Common myeloid progenitor, CD34-positive (primary cell): ENCODE data around the gene BRD7.

Source experiments
- CTCF ChIA-PET: fragments of 350-600 bp; sonication (Branson Sonifier 250); formaldehyde crosslinking; loops from one replicate; lab custom pipeline; 2021; ENCODE audit warnings: antibody characterized with exemption; lab: Charles Lee
- POLR2A ChIA-PET: fragments of 350-600 bp; sonication (Branson Sonifier 250); formaldehyde crosslinking; loops from one replicate; lab custom pipeline; 2021; ENCODE audit warnings: antibody characterized with exemption; lab: Charles Lee
- DNase-seq, 3 donors: peaks; one replicate each; pipeline versions ENCODE4 v3.0.0 to v3.0.0-alpha.2; 2013
- H3K27ac ChIP-seq, 2 experiments: 1 replicate in 1 of 2; 2 replicates in 1 of 2; pipeline ENCODE4 v1.7.0; 2013; ENCODE audit warnings: inconsistent platforms in 2 of 2, low read length in 2 of 2, mild to moderate bottlenecking in 2 of 2, low read depth in 1 of 2, moderate library complexity in 1 of 2; ENCODE audit not compliant: severe bottlenecking in 2 of 2, insufficient read depth in 1 of 2, poor library complexity in 1 of 2
- H3K27me3 ChIP-seq, 5 experiments: replicated peaks in 2 of 5; 1 replicate in 3 of 5; 2 replicates in 2 of 5; pipeline versions ENCODE4 v1.6.1 to v1.7.0; 2013; ENCODE audit warnings: low read length in 4 of 5, mild to moderate bottlenecking in 2 of 5, moderate library complexity in 2 of 5, inconsistent platforms in 1 of 5; ENCODE audit not compliant: insufficient read depth in 5 of 5, control insufficient read depth in 4 of 5
- H3K36me3 ChIP-seq, 4 experiments: 1 replicate in 2 of 4; 2 replicates in 2 of 4; pipeline versions ENCODE4 v1.6.1 to v1.7.0; 2013; ENCODE audit warnings: low read length in 3 of 4, control low read depth in 1 of 4, mild to moderate bottlenecking in 1 of 4; ENCODE audit not compliant: control insufficient read depth in 4 of 4, insufficient read depth in 4 of 4
- H3K4me1 ChIP-seq, 4 experiments: 1 replicate in 3 of 4; 2 replicates in 1 of 4; pipeline versions ENCODE4 v1.6.1 to v1.7.1; 2013; ENCODE audit warnings: low read length in 3 of 4, mild to moderate bottlenecking in 3 of 4, control low read depth in 1 of 4, inconsistent platforms in 1 of 4, moderate library complexity in 1 of 4; ENCODE audit not compliant: control insufficient read depth in 4 of 4, insufficient read depth in 4 of 4; ENCODE audit errors: control extremely low read depth in 1 of 4
- H3K4me3 ChIP-seq, 7 experiments: 1 replicate in 4 of 7; 2 replicates in 3 of 7; pipeline versions ENCODE4 v1.5.1 to v1.7.0; 2013; ENCODE audit warnings: mild to moderate bottlenecking in 7 of 7, low read length in 6 of 7, moderate library complexity in 6 of 7, inconsistent platforms in 2 of 7, low read depth in 2 of 7, control low read depth in 1 of 7; ENCODE audit not compliant: insufficient read depth in 4 of 7, control insufficient read depth in 1 of 7; ENCODE audit errors: extremely low read depth in 1 of 7
- H3K9me3 ChIP-seq, 5 experiments: 1 replicate in 4 of 5; 2 replicates in 1 of 5; pipeline versions ENCODE4 v1.6.1 to v1.7.1; 2013; ENCODE audit warnings: low read length in 4 of 5, mild to moderate bottlenecking in 2 of 5, inconsistent platforms in 1 of 5, low read depth in 1 of 5, moderate library complexity in 1 of 5; ENCODE audit not compliant: control insufficient read depth in 4 of 5, insufficient read depth in 2 of 5; ENCODE audit errors: control extremely low read depth in 1 of 5
- WGBS: methylation state at CpG from one replicate; pipeline ENCODE4 v1.1.5; 2013; ENCODE audit not compliant: insufficient coverage; 5-methylcytosine and 5-hydroxymethylcytosine counted together

Gene BRD7

DNA sequence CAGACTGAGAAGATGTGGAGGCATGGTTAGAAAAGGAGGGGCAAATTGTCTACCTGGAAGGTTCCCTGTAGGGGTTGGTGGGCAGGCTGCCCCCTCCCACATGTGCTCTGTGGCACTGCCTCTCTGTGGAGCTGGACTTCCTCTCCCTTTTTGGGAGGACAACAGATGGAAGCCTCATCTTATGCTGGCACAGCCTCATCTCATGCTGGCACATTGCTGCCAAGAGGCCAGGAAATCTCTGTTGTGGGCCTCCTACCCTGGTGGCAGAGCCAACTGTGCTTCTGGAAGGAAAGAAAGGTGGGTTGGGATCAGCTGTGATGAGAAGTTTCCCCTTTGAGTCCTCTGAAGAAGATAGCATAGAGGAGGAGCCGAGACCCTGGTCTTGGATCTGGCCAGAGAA lies 19.7 kb upstream of the BRD7 start:
- ChIA-PET CTCF (interaction anchor here (1.2 to 1.6 kb wide), 2 partner anchors 11 to 19 kb away, joined by 4 to 5 read pairs; no protein-coding TSS in a partner anchor), POLR2A (no interaction called here)
- no peak for DNase-seq

DNA sequence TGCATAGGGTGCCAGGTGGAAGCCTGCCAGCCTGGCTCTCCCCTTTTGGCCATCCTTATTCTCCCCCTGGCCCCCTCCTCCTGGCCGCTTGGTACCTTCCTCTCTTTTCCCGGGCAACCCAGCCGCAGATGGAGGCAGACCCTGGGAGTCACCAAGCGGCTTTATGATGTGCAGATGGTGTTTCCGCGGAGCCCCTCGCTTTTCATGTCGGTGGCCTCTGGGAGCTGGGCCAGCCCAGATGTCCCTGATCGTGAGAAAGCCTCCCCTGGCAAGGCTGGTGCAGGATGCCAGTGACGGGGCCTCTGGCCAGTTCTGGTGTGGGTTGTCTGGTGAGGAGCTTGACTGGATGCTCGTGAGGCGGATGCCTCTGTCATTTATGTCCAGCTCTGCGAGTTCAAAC lies 18.0 kb upstream of the BRD7 start:
- POLR2A ChIA-PET = no interaction called here
- CTCF ChIA-PET = interaction anchor here (0.7 to 1.6 kb wide), 2 partner anchors 17 to 124 kb away, joined by 3 to 5 read pairs; no protein-coding TSS in a partner anchor
- Histone ChIP-seq H3K27me3 (peaks cover 0 to 3% (median 0%) of the 10 kb centered on the region in 5 experiments), H3K9me3 (no peaks in the 10 kb centered on the region), H3K4me1 (peaks cover 0 to 4% (median 0%) of the 10 kb centered on the region in 4 experiments), H3K4me3 (no peak overlapping the region), H3K36me3 (no peaks in the 10 kb centered on the region), H3K27ac (no peak overlapping the region)
- WGBS = 90% methylated on average over 4 of the region's 13 CpGs
- DNase-seq = no peak

More for the DNA sequence above, 19.7 kb upstream of the BRD7 start:
- Histone ChIP-seq H3K9me3 (no peaks in the 10 kb centered on the region), H3K36me3 (no peaks in the 10 kb centered on the region), H3K4me1 (peaks cover 0 to 4% (median 0%) of the 10 kb centered on the region in 4 experiments), H3K27ac (no peak overlapping the region), H3K4me3 (no peak overlapping the region), H3K27me3 (peaks cover 0 to 6% (median 0%) of the 10 kb centered on the region in 5 experiments)
- WGBS = 90% methylated on average over 1 of the region's 1 CpG

DNA sequence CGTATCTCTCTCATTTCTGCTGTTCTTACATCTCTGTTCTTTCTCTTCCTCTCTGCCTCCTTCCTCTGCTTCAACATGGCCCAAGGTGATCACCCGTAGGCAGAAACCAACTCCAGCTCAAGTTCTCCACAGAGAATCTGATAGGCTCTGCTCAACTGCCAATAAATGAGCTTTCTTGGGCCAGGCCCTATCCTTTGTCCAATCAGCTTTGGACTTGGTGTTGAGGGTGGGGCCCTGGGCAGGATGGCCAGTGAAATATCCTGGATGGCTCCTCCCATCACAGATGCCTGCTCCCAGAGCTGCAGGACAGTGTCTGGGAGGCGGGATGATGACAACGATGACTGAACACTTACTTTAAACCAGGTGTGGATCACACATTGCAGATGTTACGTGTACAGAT lies 17.4 kb upstream of the BRD7 start:
- POLR2A ChIA-PET = no interaction called here
- H3K9me3 ChIP-seq = no peaks in the 10 kb centered on the region
- H3K27ac ChIP-seq = no peak overlapping the region
- peaks cover 0 to 4% (median 0%) of the 10 kb centered on the region in 4 experiments for H3K4me1 ChIP-seq
- CTCF ChIA-PET = interaction anchor here (1.2 to 1.6 kb wide), 2 partner anchors 8 to 16 kb away, joined by 3 to 5 read pairs; no protein-coding TSS in a partner anchor
- H3K36me3 ChIP-seq = no peaks in the 10 kb centered on the region
- no peak for DNase-seq
- no peak overlapping the region for H3K4me3 ChIP-seq
- H3K27me3 ChIP-seq = peaks cover 0 to 3% (median 0%) of the 10 kb centered on the region in 5 experiments
- WGBS = 89% methylated on average over 2 of the region's 5 CpGs

DNA sequence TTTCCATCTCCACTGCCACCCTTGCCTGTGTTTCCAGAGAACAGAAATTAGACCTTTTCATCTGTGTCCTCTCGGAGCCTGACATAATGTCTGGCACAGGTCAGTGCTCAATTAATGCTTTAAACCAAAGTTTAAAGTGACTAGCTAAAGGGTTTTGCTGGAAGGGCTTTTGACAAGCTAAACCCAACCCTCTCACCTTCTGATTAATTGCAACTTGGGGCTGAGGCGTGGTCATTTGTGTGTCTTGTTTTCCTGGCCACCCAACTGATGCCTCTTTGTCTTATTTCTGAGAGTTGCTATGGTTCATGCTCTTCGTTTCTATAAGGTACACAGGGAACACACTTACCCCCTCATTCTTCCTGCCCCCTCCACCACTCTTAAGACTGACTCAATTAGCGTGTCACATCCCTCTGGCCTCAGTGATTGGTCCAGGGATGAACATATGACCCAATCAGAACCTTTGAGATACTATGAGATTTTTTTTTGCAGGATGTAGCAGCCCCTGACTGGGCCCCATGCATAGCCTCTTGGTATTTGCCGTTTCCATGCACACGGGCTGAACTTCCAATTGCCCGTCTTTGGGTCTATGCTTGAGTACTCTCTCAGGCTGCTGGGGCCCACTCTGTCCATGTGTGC lies 15.8 kb upstream of the BRD7 start:
- DNase-seq = no peak
- H3K36me3 ChIP-seq = no peaks in the 10 kb centered on the region
- POLR2A ChIA-PET = no interaction called here
- WGBS = 97% methylated on average over 3 of the region's 7 CpGs
- no peak overlapping the region for H3K4me3 ChIP-seq
- H3K27me3 ChIP-seq = peaks cover 0 to 3% (median 0%) of the 10 kb centered on the region in 5 experiments
- H3K9me3 ChIP-seq = no peaks in the 10 kb centered on the region
- CTCF ChIA-PET = interaction anchor here (0.9 to 1.6 kb wide), 2 partner anchors 11 to 13 kb away, joined by 3 to 6 read pairs; no protein-coding TSS in a partner anchor
- no peak overlapping the region for H3K27ac ChIP-seq
- peaks cover 0 to 4% (median 0%) of the 10 kb centered on the region in 4 experiments for H3K4me1 ChIP-seq

DNA sequence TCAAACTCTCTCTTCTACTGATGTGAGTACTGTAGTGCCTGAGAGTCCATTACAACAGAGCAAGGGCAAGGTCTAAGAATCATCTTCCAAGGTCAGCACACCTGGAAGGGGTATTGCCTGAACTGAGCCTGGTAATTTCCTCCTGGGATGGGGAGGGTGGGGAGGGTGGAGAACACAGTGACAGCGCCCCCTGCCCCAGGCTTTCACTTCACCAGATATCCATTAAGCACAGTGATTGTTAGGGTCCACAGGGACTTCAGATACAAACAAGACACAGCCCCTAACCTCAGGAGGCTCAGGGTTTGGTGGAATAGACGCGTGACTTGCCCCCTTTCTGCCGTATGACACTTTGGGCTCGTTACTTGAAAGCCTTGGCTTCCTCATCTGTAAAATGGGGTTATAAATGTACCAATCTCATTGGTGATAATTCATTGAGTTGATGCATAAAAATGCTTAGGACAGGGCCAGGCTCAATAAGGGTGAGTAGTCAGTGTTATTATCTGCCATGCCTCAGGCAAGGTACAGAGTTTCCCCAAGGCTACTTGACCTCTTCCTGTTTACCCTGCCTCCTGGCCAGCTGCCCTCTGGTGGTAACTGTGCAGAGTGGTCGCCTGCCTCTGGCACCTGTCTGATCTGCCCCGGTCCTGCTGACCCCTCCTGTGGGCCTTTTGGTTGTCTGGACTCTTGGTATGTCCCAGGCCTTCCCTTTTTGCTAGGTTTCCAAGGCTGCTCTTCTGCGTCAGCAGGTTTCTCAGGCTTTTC lies 13.1 kb upstream of the BRD7 start:
- Histone ChIP-seq H3K36me3 (no peaks in the 10 kb centered on the region), H3K27me3 (no peaks in the 10 kb centered on the region), H3K27ac (no peak overlapping the region), H3K9me3 (no peaks in the 10 kb centered on the region), H3K4me1 (peaks cover 0 to 4% (median 0%) of the 10 kb centered on the region in 4 experiments), H3K4me3 (no peak overlapping the region)
- ChIA-PET POLR2A (no interaction called here), CTCF (no interaction called here)
- DNase-seq = no peak
- WGBS = 79% methylated on average over 7 of the region's 8 CpGs

DNA sequence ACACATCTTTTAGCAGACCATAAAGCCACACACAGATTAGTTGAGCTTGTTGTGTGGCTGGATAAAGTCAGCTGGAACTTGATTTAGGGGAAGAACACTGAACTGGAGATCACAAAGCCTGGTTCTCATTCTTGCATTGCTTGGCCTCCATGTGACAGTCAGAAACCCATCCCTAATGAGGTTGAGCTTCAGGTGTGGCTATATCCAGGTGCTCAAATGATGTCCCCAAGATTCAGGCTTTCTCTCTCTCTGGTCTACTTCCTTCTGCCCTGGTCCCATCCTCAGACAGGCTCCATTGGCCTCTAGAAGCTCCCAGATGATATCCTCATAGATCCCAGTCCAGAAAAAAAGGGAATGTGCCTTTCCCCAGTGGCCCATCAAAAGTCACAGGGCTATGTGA lies 9.6 kb upstream of the BRD7 start:
- H3K36me3 ChIP-seq = no peaks in the 10 kb centered on the region
- H3K4me3 ChIP-seq = no peak overlapping the region
- no peaks in the 10 kb centered on the region for H3K4me1 ChIP-seq
- CTCF ChIA-PET = interaction anchor here (0.9 to 1.6 kb wide), 3 partner anchors 9 to 17 kb away, joined by 3 to 5 read pairs (median 4); no protein-coding TSS in a partner anchor
- POLR2A ChIA-PET = no interaction called here
- no peaks in the 10 kb centered on the region for H3K27me3 ChIP-seq
- no peak for DNase-seq
- H3K9me3 ChIP-seq = no peaks in the 10 kb centered on the region
- no peak overlapping the region for H3K27ac ChIP-seq

DNA sequence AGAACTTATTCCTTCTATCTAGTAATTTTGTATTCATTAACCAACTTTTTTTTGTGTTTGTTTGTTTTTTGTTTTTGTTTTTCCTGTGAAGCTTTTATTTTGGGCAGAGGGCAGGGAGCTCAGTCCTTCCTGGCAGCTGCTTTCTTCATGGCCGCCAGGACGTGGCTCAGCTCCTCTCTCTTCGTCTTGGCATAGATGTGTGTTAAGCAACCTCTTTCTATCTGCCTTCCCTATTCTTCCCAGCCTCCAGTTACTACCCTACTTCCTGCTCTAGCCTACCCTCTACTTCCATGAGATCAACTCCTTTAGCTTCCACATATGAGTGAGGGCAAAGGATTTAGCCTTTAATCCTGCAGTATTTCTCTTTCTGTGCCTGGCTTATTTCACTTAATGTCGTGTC lies 8.2 kb upstream of the BRD7 start:
- CTCF ChIA-PET = interaction anchor here (1.6 kb wide), 1 partner anchor 11 kb away, joined by 5 read pairs; no protein-coding TSS in a partner anchor
- Histone ChIP-seq H3K36me3 (no peaks in the 10 kb centered on the region), H3K4me1 (no peaks in the 10 kb centered on the region), H3K9me3 (no peaks in the 10 kb centered on the region), H3K27me3 (no peaks in the 10 kb centered on the region), H3K4me3 (no peak overlapping the region), H3K27ac (no peak overlapping the region)
- POLR2A ChIA-PET = no interaction called here
- WGBS = 94% methylated on average over 3 of the region's 4 CpGs
- DNase-seq = no peak
